Heart left ventricle (tissue), 16 donors: ENCODE results near the gene SDHC. TPM values are rescaled to one million over a fixed set of nuclear protein-coding genes. Genes with fewer than 3 reads are reported as not detected.
A peak's percentile ranks its signal among the peaks of the same experiment; 100 is the strongest.

Source experiments
- ATAC-seq, 4 donors: fragments of 200-7000 bp; cut with Tn5 transposase; one replicate each; pipeline ENCODE4 v1.9.1; 2020 to 2022; ENCODE audit warnings: moderate library complexity in 4 of 4, mild to moderate bottlenecking in 3 of 4, moderate number of reproducible peaks in 1 of 4
- DNase-seq, 5 donors: peaks; one replicate each; pipeline ENCODE4 v3.0.0-alpha.2; 2020
- H3K27ac ChIP-seq, 12 donors: fragments of 200-600 bp; sonication (generic) in 4 of 12; one replicate each; pipeline versions ENCODE4 v1.5.0 to v1.8.0; 2016 to 2022; ENCODE audit warnings: mild to moderate bottlenecking in 2 of 12
- H3K27me3 ChIP-seq, 9 donors: fragments of 200-600 bp; sonication (generic) in 2 of 9; one replicate each; pipeline versions ENCODE4 v1.5.1 to v1.8.0; 2016 to 2022; ENCODE audit warnings: mild to moderate bottlenecking in 3 of 9
- H3K36me3 ChIP-seq, 9 donors: fragments of 200-600 bp; sonication (generic) in 2 of 9; one replicate each; pipeline versions ENCODE4 v1.5.0 to v1.8.0; 2018 to 2022; ENCODE audit warnings: mild to moderate bottlenecking in 2 of 9
- H3K4me1 ChIP-seq, 12 donors: fragments of 200-600 bp; sonication (generic) in 4 of 12; one replicate each; pipeline versions ENCODE4 v1.5.0 to v1.8.0; 2016 to 2022; ENCODE audit warnings: mild to moderate bottlenecking in 3 of 12
- H3K4me3 ChIP-seq, 12 donors: fragments of 200-600 bp; sonication (generic) in 4 of 12; one replicate each; pipeline versions ENCODE4 v1.5.0 to v1.8.0; 2017 to 2022; ENCODE audit warnings: mild to moderate bottlenecking in 9 of 12, moderate library complexity in 4 of 12
- H3K9me3 ChIP-seq, 12 donors: fragments of 200-600 bp; sonication (generic) in 4 of 12; one replicate each; pipeline versions ENCODE4 v1.5.0 to v1.8.0; 2016 to 2022; ENCODE audit warnings: mild to moderate bottlenecking in 1 of 12
- CTCF ChIP-seq, 12 donors: fragments of 200-600 bp; sonication (generic) in 4 of 12; IDR thresholded peaks; one replicate each; pipeline versions ENCODE4 v1.5.0 to v1.8.0; 2018 to 2022; ENCODE audit warnings: antibody characterized with exemption in 12 of 12, mild to moderate bottlenecking in 5 of 12
- POLR2A ChIP-seq, 2 donors: fragments of 450-650 bp; IDR thresholded peaks; one replicate each; pipeline ENCODE4 v1.6.1; 2017; ENCODE audit warnings: antibody characterized with exemption in 2 of 2, mild to moderate bottlenecking in 2 of 2, moderate library complexity in 2 of 2
- WGBS, 4 donors: extraction: QIAGEN DNeasy Blood & Tissue Kit in 2 of 4; methylation state at CpG; one replicate each; pipeline versions ENCODE4 v1.1.5 to v1.1.7; 2013 to 2018; 5-methylcytosine and 5-hydroxymethylcytosine counted together
- intact Hi-C, 10 donors: fragments of 100-400 bp; cut with DNase I; formaldehyde crosslinking; loops; one replicate each; pipeline versions ENCODE4 v1.11.1 to v1.14.2; 2022
- polyA plus RNA-seq, 2 donors: library from polyadenylated mRNA; stranded (reverse); fragments of 200-250 nt; gene quantifications; one replicate each; pipeline ENCODE4 v1.2.3, GENCODE V29; 2013
- total RNA-seq, 9 donors: library from RNA; depleted of rRNA in 2 of 9; stranded (reverse); fragments of >200 nt in 2 of 9; fragmentation: NEBNext Ultra II Directional in 3 of 9; extraction: Animal tissue kit (Norgen Biotek cat#: 25700) in 3 of 9; gene quantifications; one replicate each; pipeline versions ENCODE4 v1.1.0 to v1.2.4, GENCODE V29; 2016 to 2023
- donor health status: ischemic (EF 13 %, LVEDD 7.1; RV severe dilation, severe dysfunction).
- donor health status: healthy with polysubstance abuse.
- donor health status: DM: no; HTN: yes; CAD: no.
- donor health status: DM: no; HTN: no; CAD: no.
- donor health status: ischemic (EF 25% LVEDD 6.9; RV normal size, moderate dysfunction).
- donor health status: ischemic (EF 25% LVEDD 5.7; RV mildly dilated, moderate dysfunction).
- donor health status: healthy.
- donor health status: DM: yes; HTN: yes; CAD: no.
- donor health status: ischemic (EF 35%, LVEDD 5.7; RV mildly dilated, moderate dysfunction).
- donor health status: nonischemic (EF 11% LVEDD 7.7; RV severe dilation, severe dysfunction).
- donor health status: DM: yes; HTN: yes; CAD: no.
- donor health status: PGD.
- donor health status: ischemic (EF 29% LVEDD 5.4; RV normal size, mild dysfunction).
- donor health status: nonischemic (EF 23%, LVEDD 6.1; RV moderate dilation, normal function).

The SDHC gene
- total and polyA plus RNA-seq, 11 donors: 50.6 to 408 (median 301) TPM

GRCh38 chr1:161307230-161307768 is 6.9 kb upstream of the SDHC start:
- DNase-seq (peak in 2 of 5 donors; percentile 27 to 29), ATAC-seq (peak in 3 of 4 donors; percentile 9 to 44 (median 34))
- H3K4me3 ChIP-seq: peak overlapping the region in 4 of 12 donors; percentile 8 to 79 (median 14)
- 74 to 91% (median 84%) methylated on average over 7 of the region's 7 CpGs for WGBS, 4 donors
- peaks cover 0 to 42% (median 12%) of the 10 kb centered on the region in 12 donors for H3K4me1 ChIP-seq
- peak overlapping the region in 11 of 12 donors; percentile 13 to 87 (median 47) for H3K27ac ChIP-seq
- no peak for TF ChIP-seq POLR2A (IDR thresholded peaks at IDR 0.05)
- no peak for TF ChIP-seq CTCF (IDR thresholded peaks at IDR 0.05)
- intact Hi-C loops: loop anchor here in 1 of 10 donors (5.0 kb wide), 1 partner anchor 70 kb away; no protein-coding TSS in a partner anchor
- H3K9me3 ChIP-seq: no peaks in the 10 kb centered on the region
- H3K27me3 ChIP-seq: no peaks in the 10 kb centered on the region
- no peaks in the 10 kb centered on the region for H3K36me3 ChIP-seq

- Histone ChIP-seq H3K4me3 (no peak overlapping the region), H3K36me3 (no peaks in the 10 kb centered on the region), H3K27ac (peak overlapping the region in 2 of 12 donors; percentile 9 to 57), H3K27me3 (no peaks in the 10 kb centered on the region), H3K4me1 (peaks cover 0 to 42% (median 12%) of the 10 kb centered on the region in 12 donors), H3K9me3 (no peaks in the 10 kb centered on the region)
- ATAC-seq (no peak), DNase-seq (no peak)
- intact Hi-C loops: loop anchor here in 1 of 10 donors (5.0 kb wide), 1 partner anchor 69 kb away; no protein-coding TSS in a partner anchor
- WGBS, 4 donors: 49 to 71% (median 58%) methylated on average over 2 of the region's 2 CpGs
- no peak for TF ChIP-seq POLR2A (IDR thresholded peaks at IDR 0.05)
- TF ChIP-seq CTCF (IDR thresholded peaks at IDR 0.05): no peak
Measured at GRCh38 chr1:161307892-161308638, 6.1 kb upstream of the SDHC start.

GRCh38 chr1:161309868-161310267 is 4.3 kb upstream of the SDHC start, which contains the start of gene MPZ:
Gene MPZ (minus strand): TSS chr1:161309968. CDS start chr1:161309905, 63 bp downstream.
- TF ChIP-seq POLR2A (IDR thresholded peaks at IDR 0.05) (no peak), CTCF (IDR thresholded peaks at IDR 0.05) (no peak)
- H3K4me1 ChIP-seq: peaks cover 0 to 34% (median 13%) of the 10 kb centered on the region in 12 donors
- intact Hi-C loops: loop anchor here in 5 of 10 donors (5.0 to 10.0 kb wide), 5 partner anchors 55 to 85 kb away; partner anchors contain the start of genes TOMM40L (in 4 of the 5), APOA2 (in 1 of the 5) and CFAP126 (in 1 of the 5)
- no peak for DNase-seq
- WGBS, 4 donors: 20 to 66% (median 45%) methylated on average over 1 to 2 of the region's 2 CpGs
- H3K27ac ChIP-seq: peak within 1 kb of the TSS in 4 of 12 donors; percentile 13 to 56 (median 28)
- peak within 1 kb of the TSS in 1 of 12 donors; percentile 2 for H3K4me3 ChIP-seq
- no peaks in the 10 kb centered on the region for H3K36me3 ChIP-seq
- H3K27me3 ChIP-seq: no peaks in the 10 kb centered on the region
- no peaks in the 10 kb centered on the region for H3K9me3 ChIP-seq
- no peak for ATAC-seq
